ENCODE measurements around the gene ECHS1. TPM values are rescaled to one million over a fixed set of nuclear protein-coding genes. Genes with fewer than 3 reads are reported as not detected.

Gene ECHS1
- total RNA-seq, 1 donor from 2014 or later, result 64.3 TPM

- no peak for DNase-seq
These were observed 8.3 kb downstream of the ECHS1 start for GRCh38 chr10:133364645-133365431.

GRCh38 chr10:133362846-133363245 lies 10.3 kb downstream of the ECHS1 start:
- no peak for DNase-seq
- intact Hi-C loops (cut with micrococcal nuclease), result no loop called here
- no peaks in the 10 kb centered on the region for H3K27me3 Mint-ChIP-seq
- H3K9me3 Mint-ChIP-seq, result no peaks in the 10 kb centered on the region
- no peak overlapping the region for H3K4me3 Mint-ChIP-seq
- no peak overlapping the region for H3K27ac Mint-ChIP-seq
- H3K4me1 Mint-ChIP-seq, result peaks cover 2% of the 10 kb centered on the region
- H3K36me3 Mint-ChIP-seq (ENCODE audit: low read depth), result peaks cover 14% of the 10 kb centered on the region

More at GRCh38 chr10:133364645-133365431, 8.3 kb downstream of the ECHS1 start:
- Mint-ChIP-seq H3K4me1 (peaks cover 4% of the 10 kb centered on the region), H3K36me3 (ENCODE audit: low read depth) (peaks cover 22% of the 10 kb centered on the region), H3K27me3 (no peaks in the 10 kb centered on the region), H3K4me3 (no peak overlapping the region), H3K27ac (no peak overlapping the region), H3K9me3 (no peaks in the 10 kb centered on the region)
- intact Hi-C loops (cut with micrococcal nuclease), result no loop called here

- Mint-ChIP-seq H3K36me3 (ENCODE audit: low read depth) (peaks cover 12% of the 10 kb centered on the region), H3K4me3 (no peak overlapping the region)
- intact Hi-C loops (cut with micrococcal nuclease), result no loop called here
These were observed 11.2 kb downstream of the ECHS1 start for GRCh38 chr10:133361773-133362441.

GRCh38 chr10:133361227-133361626 lies 11.9 kb downstream of the ECHS1 start:
- DNase-seq, result no peak
- no peaks in the 10 kb centered on the region for H3K27me3 Mint-ChIP-seq
- H3K9me3 Mint-ChIP-seq, result no peaks in the 10 kb centered on the region
- peaks cover 11% of the 10 kb centered on the region for H3K36me3 Mint-ChIP-seq (ENCODE audit: low read depth)
- intact Hi-C loops (cut with micrococcal nuclease), result no loop called here
- peaks cover 2% of the 10 kb centered on the region for H3K4me1 Mint-ChIP-seq
- H3K4me3 Mint-ChIP-seq, result no peak overlapping the region
- H3K27ac Mint-ChIP-seq, result no peak overlapping the region

More at GRCh38 chr10:133361773-133362441, 11.2 kb downstream of the ECHS1 start:
- no peaks in the 10 kb centered on the region for H3K9me3 Mint-ChIP-seq
- DNase-seq, result no peak
- peaks cover 2% of the 10 kb centered on the region for H3K4me1 Mint-ChIP-seq
- no peaks in the 10 kb centered on the region for H3K27me3 Mint-ChIP-seq
- H3K27ac Mint-ChIP-seq, result no peak overlapping the region

GRCh38 chr10:133359972-133360610 lies 13.1 kb downstream of the ECHS1 start:
- intact Hi-C loops (cut with micrococcal nuclease), result loop anchor here (5.0 kb wide), 1 partner anchor 83 kb away; the partner anchor contains the start of gene ADAM8
- Mint-ChIP-seq H3K4me1 (peaks cover 2% of the 10 kb centered on the region), H3K36me3 (ENCODE audit: low read depth) (peaks cover 11% of the 10 kb centered on the region), H3K27ac (no peak overlapping the region), H3K4me3 (no peak overlapping the region), H3K9me3 (no peaks in the 10 kb centered on the region), H3K27me3 (no peaks in the 10 kb centered on the region)
- no peak for DNase-seq

GRCh38 chr10:133359554-133359971 lies 13.6 kb downstream of the ECHS1 start:
- no peak overlapping the region for H3K27ac Mint-ChIP-seq
- H3K27me3 Mint-ChIP-seq, result no peaks in the 10 kb centered on the region
- peaks cover 2% of the 10 kb centered on the region for H3K4me1 Mint-ChIP-seq
- no peaks in the 10 kb centered on the region for H3K9me3 Mint-ChIP-seq
- H3K36me3 Mint-ChIP-seq (ENCODE audit: low read depth), result peaks cover 7% of the 10 kb centered on the region
- no peak overlapping the region for H3K4me3 Mint-ChIP-seq
- intact Hi-C loops (cut with micrococcal nuclease), result loop anchor here (5.0 kb wide), 1 partner anchor 82 kb away; the partner anchor contains the start of gene ADAM8
- no peak for DNase-seq

- Mint-ChIP-seq H3K27me3 (no peaks in the 10 kb centered on the region), H3K9me3 (no peaks in the 10 kb centered on the region), H3K27ac (peak overlapping the region; percentile 70), H3K36me3 (ENCODE audit: low read depth) (peaks cover 6% of the 10 kb centered on the region), H3K4me3 (no peak overlapping the region), H3K4me1 (peaks cover 2% of the 10 kb centered on the region)
- intact Hi-C loops (cut with micrococcal nuclease), result loop anchor here (1.0 to 5.0 kb wide), 3 partner anchors 19 to 82 kb away; partner anchors contain the start of gene ADAM8
- no peak for DNase-seq
These were observed 14.2 kb downstream of the ECHS1 start for GRCh38 chr10:133358925-133359310.

GRCh38 chr10:133358162-133358924 lies 14.8 kb downstream of the ECHS1 start:
- H3K4me3 Mint-ChIP-seq, result no peak overlapping the region
- no peaks in the 10 kb centered on the region for H3K27me3 Mint-ChIP-seq
- no peak overlapping the region for H3K27ac Mint-ChIP-seq
- peaks cover 6% of the 10 kb centered on the region for H3K36me3 Mint-ChIP-seq (ENCODE audit: low read depth)
- intact Hi-C loops (cut with micrococcal nuclease), result loop anchor here (1.0 to 5.0 kb wide), 3 partner anchors 20 to 81 kb away; partner anchors contain the start of gene ADAM8
- no peaks in the 10 kb centered on the region for H3K9me3 Mint-ChIP-seq
- peaks cover 2% of the 10 kb centered on the region for H3K4me1 Mint-ChIP-seq
- no peak for DNase-seq

- intact Hi-C loops (cut with micrococcal nuclease), result loop anchor here (1.0 to 5.0 kb wide), 5 partner anchors 16 to 80 kb away; partner anchors contain the start of genes ADAM8, ECHS1 and MTG1
- H3K27me3 Mint-ChIP-seq, result no peaks in the 10 kb centered on the region
- peak within 1 kb of the TSS; percentile 74 for H3K27ac Mint-ChIP-seq
- peak; percentile 91 for DNase-seq
- H3K4me1 Mint-ChIP-seq, result peaks cover 2% of the 10 kb centered on the region
- no peaks in the 10 kb centered on the region for H3K9me3 Mint-ChIP-seq
- H3K36me3 Mint-ChIP-seq (ENCODE audit: low read depth), result peaks cover 6% of the 10 kb centered on the region
- H3K4me3 Mint-ChIP-seq, result peak within 1 kb of the TSS; percentile 85
These were observed 15.6 kb downstream of the ECHS1 start, which contains the start of gene FUOM for GRCh38 chr10:133357285-133358161. Gene FUOM, minus strand, starts transcription at chr10:133358019. Its CDS starts 12 bp downstream, at chr10:133358007.

- DNase-seq, result no peak
- no peaks in the 10 kb centered on the region for H3K9me3 Mint-ChIP-seq
- H3K36me3 Mint-ChIP-seq (ENCODE audit: low read depth), result peaks cover 3% of the 10 kb centered on the region
- peak overlapping the region; percentile 85 for H3K4me3 Mint-ChIP-seq
- peaks cover 2% of the 10 kb centered on the region for H3K4me1 Mint-ChIP-seq
- H3K27ac Mint-ChIP-seq, result peak overlapping the region; percentile 67
- intact Hi-C loops (cut with micrococcal nuclease), result loop anchor here (1.0 to 5.0 kb wide), 3 partner anchors 17 to 79 kb away; partner anchors contain the start of genes ADAM8, ECHS1 and MTG1
- no peaks in the 10 kb centered on the region for H3K27me3 Mint-ChIP-seq
These were observed 16.4 kb downstream of the ECHS1 start for GRCh38 chr10:133356549-133357284.

GRCh38 chr10:133355991-133356390 lies 17.2 kb downstream of the ECHS1 start:
- peaks cover 3% of the 10 kb centered on the region for H3K36me3 Mint-ChIP-seq (ENCODE audit: low read depth)
- H3K27ac Mint-ChIP-seq, result peak overlapping the region; percentile 52
- peak overlapping the region; percentile 81 for H3K4me3 Mint-ChIP-seq
- H3K9me3 Mint-ChIP-seq, result no peaks in the 10 kb centered on the region
- intact Hi-C loops (cut with micrococcal nuclease), result loop anchor here (5.0 kb wide), 1 partner anchor 79 kb away; the partner anchor contains the start of gene ADAM8
- no peaks in the 10 kb centered on the region for H3K27me3 Mint-ChIP-seq
- no peak for DNase-seq
- no peaks in the 10 kb centered on the region for H3K4me1 Mint-ChIP-seq

GRCh38 chr10:133355266-133355665 lies 17.9 kb downstream of the ECHS1 start:
- Mint-ChIP-seq H3K36me3 (ENCODE audit: low read depth) (peaks cover 3% of the 10 kb centered on the region), H3K9me3 (no peaks in the 10 kb centered on the region), H3K4me1 (no peaks in the 10 kb centered on the region), H3K4me3 (no peak overlapping the region), H3K27me3 (no peaks in the 10 kb centered on the region), H3K27ac (no peak overlapping the region)
- no peak for DNase-seq
- intact Hi-C loops (cut with micrococcal nuclease), result loop anchor here (5.0 kb wide), 1 partner anchor 78 kb away; the partner anchor contains the start of gene ADAM8

Measured in activated CD4-positive, alpha-beta T cell treated with anti-CD3 and anti-CD28 coated beads, Interleukin-2, amount 10 ng/mL, durations not matched to agents 24 days and 14 days (primary cell).